Mammary epithelial cell (primary cell): ENCODE data around the gene SKI.

ENCODE experiments used
- CTCF ChIP-seq, 2 donors: IDR thresholded peaks in 1 of 2; conservative IDR thresholded peaks in 1 of 2; 2 replicates each; pipeline ENCODE4 v1.5.1; 2011 to 2012; ENCODE audit warnings: inconsistent platforms in 2 of 2, low read length in 2 of 2, mild to moderate bottlenecking in 2 of 2, control low read depth in 1 of 2, low read depth in 1 of 2; ENCODE audit not compliant: insufficient read depth in 1 of 2; ENCODE audit errors: extremely low read depth in 1 of 2
- EZH2 ChIP-seq: IDR thresholded peaks from 2 replicates; pipeline ENCODE4 v1.6.1; 2012; ENCODE audit warnings: low read length, inconsistent platforms, borderline replicate concordance

- TF ChIP-seq EZH2 (no peak), CTCF (conservative IDR thresholded peaks at IDR 0.05 in 1 of 2, IDR thresholded peaks at IDR 0.05 in 1 of 2; ENCODE audit: extremely low read depth in 1 of 2, insufficient read depth in 1 of 2, low read depth in 1 of 2, low read length in 2 of 2) (no peak)
Measured at GRCh38 chr1:2256435-2257244, 28.5 kb downstream of the SKI start.
